Activated CD8-positive, alpha-beta T cell treated with anti-CD3 and anti-CD28 coated beads for 36 hours (primary cell): Measurements from ENCODE around the gene CEP131. TPM values are rescaled to one million over a fixed set of nuclear protein-coding genes. Genes with fewer than 3 reads are reported as not detected.

Experiments
- ATAC-seq: fragments of 200-7000 bp; cut with Tn5 transposase; one replicate; pipeline ENCODE4 v1.10.0; 2021; ENCODE audit warnings: mild to moderate bottlenecking, moderate library complexity
- CTCF ChIA-PET: fragments of 350-600 bp; sonication (Branson Sonifier 250); formaldehyde crosslinking; loops from one replicate; lab custom pipeline; 2021; ENCODE audit warnings: antibody characterized with exemption; lab: Charles Lee
- POLR2A ChIA-PET: fragments of 350-600 bp; sonication (Branson Sonifier 250); formaldehyde crosslinking; loops from one replicate; lab custom pipeline; 2021; ENCODE audit warnings: antibody characterized with exemption; lab: Charles Lee
- DNase-seq: peaks from one replicate; pipeline ENCODE4 v3.0.0-alpha.2; 2020
- H3K27ac Mint-ChIP-seq: one replicate; pipeline ENCODE4 v1.8.0; 2021; ENCODE audit warnings: mild to moderate bottlenecking, mixed read lengths
- H3K27me3 Mint-ChIP-seq: one replicate; pipeline ENCODE4 v1.8.0; 2021; ENCODE audit warnings: mixed read lengths
- H3K36me3 Mint-ChIP-seq: one replicate; pipeline ENCODE4 v1.8.0; 2021; ENCODE audit warnings: low read depth, mixed read lengths
- H3K4me1 Mint-ChIP-seq: one replicate; pipeline ENCODE4 v1.8.0; 2021; ENCODE audit warnings: low read depth, mixed read lengths
- H3K4me3 Mint-ChIP-seq: one replicate; pipeline ENCODE4 v1.8.0; 2021; ENCODE audit warnings: mild to moderate bottlenecking, moderate library complexity, mixed read lengths
- H3K9me3 Mint-ChIP-seq: one replicate; pipeline ENCODE4 v1.8.0; 2021; ENCODE audit warnings: mixed read lengths
- CTCF ChIP-seq: fragments of 200-600 bp; IDR thresholded peaks from one replicate; pipeline ENCODE4 v1.8.0; 2022; ENCODE audit warnings: antibody characterized with exemption, mild to moderate bottlenecking
- intact Hi-C: fragments of 100-400 bp; cut with micrococcal nuclease; formaldehyde crosslinking; loops from one replicate; pipeline ENCODE4 v1.10.0; 2022
- total RNA-seq, 2 experiments: library from RNA; stranded (reverse); gene quantifications; one replicate each; pipeline ENCODE4 v1.2.3, GENCODE V29; 2021

The CEP131 gene
- total RNA-seq, 2 experiments from 2014 or later: 7.9 to 10.9 TPM

- ATAC-seq (no peak), DNase-seq (no peak)
- H3K4me1 Mint-ChIP-seq: no peaks in the 10 kb centered on the region
- POLR2A ChIA-PET: no interaction called here
- no peaks in the 10 kb centered on the region for H3K9me3 Mint-ChIP-seq
- H3K27ac Mint-ChIP-seq: no peak overlapping the region
- H3K4me3 Mint-ChIP-seq: no peak overlapping the region
- H3K36me3 Mint-ChIP-seq: no peaks in the 10 kb centered on the region
- TF ChIP-seq CTCF: no peak
- CTCF ChIA-PET: no interaction called here
- H3K27me3 Mint-ChIP-seq: no peaks in the 10 kb centered on the region
- intact Hi-C loops: no loop called here
Measured at GRCh38 chr17:81193470-81194224, 29.1 kb downstream of the CEP131 start.

- DNase-seq (no peak), ATAC-seq (no peak)
- no peaks in the 10 kb centered on the region for H3K36me3 Mint-ChIP-seq
- no peaks in the 10 kb centered on the region for H3K4me1 Mint-ChIP-seq
- ChIA-PET CTCF (no interaction called here), POLR2A (no interaction called here)
- intact Hi-C loops: no loop called here
- no peaks in the 10 kb centered on the region for H3K9me3 Mint-ChIP-seq
- no peak overlapping the region for H3K27ac Mint-ChIP-seq
- H3K27me3 Mint-ChIP-seq: no peaks in the 10 kb centered on the region
- H3K4me3 Mint-ChIP-seq: no peak overlapping the region
- no peak for TF ChIP-seq CTCF
Measured at GRCh38 chr17:81193051-81193410, 29.7 kb downstream of the CEP131 start.

GRCh38 chr17:81192386-81193050 lies 30.2 kb downstream of the CEP131 start:
- Mint-ChIP-seq H3K4me1 (no peaks in the 10 kb centered on the region), H3K4me3 (no peak overlapping the region), H3K27ac (no peak overlapping the region), H3K27me3 (no peaks in the 10 kb centered on the region), H3K36me3 (no peaks in the 10 kb centered on the region), H3K9me3 (no peaks in the 10 kb centered on the region)
- DNase-seq (no peak), ATAC-seq (no peak)
- CTCF ChIA-PET: no interaction called here
- POLR2A ChIA-PET: no interaction called here
- intact Hi-C loops: no loop called here
- TF ChIP-seq CTCF: no peak

GRCh38 chr17:81191646-81192045 lies 31.1 kb downstream of the CEP131 start:
- DNase-seq (no peak), ATAC-seq (no peak)
- Mint-ChIP-seq H3K9me3 (no peaks in the 10 kb centered on the region), H3K36me3 (no peaks in the 10 kb centered on the region), H3K27ac (no peak overlapping the region), H3K4me1 (no peaks in the 10 kb centered on the region), H3K27me3 (no peaks in the 10 kb centered on the region), H3K4me3 (no peak overlapping the region)
- intact Hi-C loops: no loop called here
- no peak for TF ChIP-seq CTCF
- ChIA-PET CTCF (no interaction called here), POLR2A (no interaction called here)

- Mint-ChIP-seq H3K4me1 (no peaks in the 10 kb centered on the region), H3K36me3 (no peaks in the 10 kb centered on the region), H3K27me3 (no peaks in the 10 kb centered on the region), H3K4me3 (no peak overlapping the region), H3K27ac (no peak overlapping the region), H3K9me3 (no peaks in the 10 kb centered on the region)
- no peak for ATAC-seq
- intact Hi-C loops: no loop called here
- CTCF ChIA-PET: no interaction called here
- POLR2A ChIA-PET: interaction anchor here (1.3 kb wide), 1 partner anchor 10 kb away, joined by 4 read pairs; no protein-coding TSS in a partner anchor
- TF ChIP-seq CTCF: no peak
- no peak for DNase-seq
Measured at GRCh38 chr17:81191116-81191515, 31.6 kb downstream of the CEP131 start.
